Natural killer cell treated with Interleukin-12 subunit alpha and Interleukin-12 subunit beta and Interleukin-15 and Interleukin-18, amount 100 ng/mL, for 72 hours (primary cell): ENCODE data around the gene KLHL11. TPM values are rescaled to one million over a fixed set of nuclear protein-coding genes. Genes with fewer than 3 reads are reported as not detected.
A peak's percentile ranks its signal among the peaks of the same experiment; 100 is the strongest.
"Not testable (repeated sequence)": the region's sequence is repeated elsewhere in the genome, so short reads cannot be mapped to it uniquely, and the experiment has no call there.

Experiments
- ATAC-seq, 2 donors: fragments of 150-1000 bp; cut with Tn5 transposase in 1 of 2; sonication (Bioruptor Pico), chemical (Tn5 transposase) in 1 of 2; 2 replicates each; pipeline ENCODE4 v1.10.0; 2021
- DNase-seq: peaks from one replicate; pipeline ENCODE4 v3.0.0; 2022; ENCODE audit warnings: low spot score
- H3K27ac Mint-ChIP-seq, 2 donors: 1 replicate in 1 of 2; 2 replicates in 1 of 2; pipeline ENCODE4 v1.8.0; 2022; ENCODE audit warnings: mixed read lengths in 2 of 2, mild to moderate bottlenecking in 1 of 2, moderate library complexity in 1 of 2
- H3K27me3 Mint-ChIP-seq, 2 donors: 1 replicate in 1 of 2; 2 replicates in 1 of 2; pipeline ENCODE4 v1.8.0; 2022; ENCODE audit warnings: mixed read lengths in 2 of 2
- H3K36me3 Mint-ChIP-seq: one replicate; pipeline ENCODE4 v1.8.0; 2022; ENCODE audit warnings: mixed read lengths
- H3K4me1 Mint-ChIP-seq, 2 donors: 1 replicate in 1 of 2; 2 replicates in 1 of 2; pipeline ENCODE4 v1.8.0; 2022; ENCODE audit warnings: low read depth in 2 of 2, mixed read lengths in 2 of 2, mild to moderate bottlenecking in 1 of 2
- H3K4me3 Mint-ChIP-seq: one replicate; pipeline ENCODE4 v1.8.0; 2022; ENCODE audit warnings: mixed read lengths
- H3K9me3 Mint-ChIP-seq: 2 replicates; pipeline ENCODE4 v1.8.0; 2022; ENCODE audit warnings: mixed read lengths
- total RNA-seq, 2 donors: library from RNA; stranded (reverse); gene quantifications; one replicate each; pipeline ENCODE4 v1.2.3, GENCODE V29; 2022

KLHL11 gene
- total RNA-seq, 2 donors from 2014 or later, result 14.9 to 15.7 TPM

DNA sequence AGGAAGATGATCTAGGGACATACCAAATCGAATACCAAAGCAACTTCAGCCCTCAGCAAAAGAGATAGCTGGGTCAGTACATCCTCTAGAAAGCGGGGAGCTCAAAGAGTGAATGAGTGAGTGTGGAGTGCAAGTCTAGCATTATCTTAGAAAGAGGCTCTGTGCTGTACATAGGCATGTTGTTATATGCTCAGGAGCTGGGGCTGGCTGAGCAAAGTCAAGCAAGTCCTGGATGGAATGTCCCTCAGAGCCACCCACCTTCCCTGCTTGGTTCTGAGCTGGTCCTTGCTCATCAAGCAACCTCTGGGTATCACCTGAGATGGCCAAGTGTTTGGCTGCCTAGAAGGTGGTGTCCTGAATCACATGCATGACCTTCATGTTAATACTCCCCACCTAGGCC, 4.9 kb upstream of the KLHL11 start:
- Mint-ChIP-seq H3K4me3 (no peak overlapping the region), H3K36me3 (peaks cover 10% of the 10 kb centered on the region), H3K4me1 (peaks cover 3 to 4% of the 10 kb centered on the region in 2 donors), H3K27ac (no peak overlapping the region), H3K9me3 (no peaks in the 10 kb centered on the region), H3K27me3 (no peaks in the 10 kb centered on the region)
- ATAC-seq, result no peak
- no peak for DNase-seq

DNA sequence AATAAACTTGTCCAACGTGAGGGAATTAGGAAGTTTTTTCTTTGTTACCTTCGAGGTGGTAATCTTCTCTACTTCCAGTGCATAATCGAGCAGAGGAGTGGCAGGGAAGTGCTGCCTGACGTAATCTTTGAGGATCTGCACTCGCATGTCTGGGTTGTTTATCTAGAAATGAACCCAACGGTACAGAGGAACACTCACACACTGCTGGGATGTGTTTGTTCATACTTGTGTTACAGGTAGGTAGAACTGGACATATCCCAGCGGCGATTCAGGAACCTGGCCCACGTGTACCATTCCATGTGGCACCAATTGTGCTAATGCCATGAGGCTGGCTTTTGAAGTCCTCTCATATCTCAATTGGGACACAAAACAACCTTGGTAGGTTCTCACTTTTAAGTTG, 4.2 kb upstream of the KLHL11 start:
- DNase-seq (no peak), ATAC-seq (no peak)
- Mint-ChIP-seq H3K36me3 (peaks cover 10% of the 10 kb centered on the region), H3K27me3 (no peaks in the 10 kb centered on the region), H3K4me3 (no peak overlapping the region), H3K4me1 (peaks cover 3 to 4% of the 10 kb centered on the region in 2 donors), H3K9me3 (no peaks in the 10 kb centered on the region), H3K27ac (peak overlapping the region in 1 of 2 donors; percentile 58)

DNA sequence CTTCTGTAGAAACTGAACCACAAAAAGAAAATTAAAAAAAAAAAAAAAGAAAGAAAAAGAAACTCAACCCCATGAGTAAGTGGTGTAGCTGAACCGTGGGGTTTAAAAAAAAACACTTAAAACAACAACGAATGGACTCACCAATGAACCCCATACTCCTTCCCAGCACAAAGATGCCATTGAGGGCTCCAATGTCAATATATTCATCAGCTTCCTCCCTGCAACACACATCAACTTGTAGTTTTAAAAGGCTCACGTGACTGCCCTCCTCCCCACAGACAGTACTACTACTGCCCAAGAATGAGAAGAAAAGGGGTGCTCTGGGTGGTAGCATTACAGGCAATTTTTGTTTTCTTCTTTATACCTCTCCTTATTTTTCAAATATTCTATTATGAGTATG, 3.3 kb upstream of the KLHL11 start:
- DNase-seq (no peak), ATAC-seq (no peak)
- no peaks in the 10 kb centered on the region for H3K27me3 Mint-ChIP-seq
- H3K9me3 Mint-ChIP-seq, result no peaks in the 10 kb centered on the region
- H3K36me3 Mint-ChIP-seq, result peaks cover 10% of the 10 kb centered on the region
- peaks cover 3 to 4% of the 10 kb centered on the region in 2 donors for H3K4me1 Mint-ChIP-seq
- peak overlapping the region in 1 of 2 donors; percentile 58 for H3K27ac Mint-ChIP-seq
- no peak overlapping the region for H3K4me3 Mint-ChIP-seq

DNA sequence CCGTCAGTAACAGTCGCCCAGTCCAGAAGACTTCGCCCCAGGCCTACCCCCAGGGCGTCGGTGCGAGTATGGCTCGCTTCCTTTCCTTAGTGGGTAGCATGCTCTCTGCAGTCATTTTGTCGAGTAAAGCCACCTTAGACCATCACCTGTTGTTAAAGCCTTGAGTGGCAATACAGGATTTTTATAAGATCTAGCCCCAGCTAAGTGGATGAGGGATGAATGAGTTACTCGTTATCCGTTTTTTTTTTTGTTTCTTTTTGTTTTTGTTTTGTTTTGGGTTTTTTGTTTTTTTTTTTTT, 322 bp upstream of the KLHL11 start:
- ATAC-seq (no peak), DNase-seq (no peak)
- peaks cover 10% of the 10 kb centered on the region for H3K36me3 Mint-ChIP-seq
- H3K4me1 Mint-ChIP-seq, result peaks cover 9 to 12% of the 10 kb centered on the region in 2 donors
- no peak overlapping the region for H3K4me3 Mint-ChIP-seq
- H3K27ac Mint-ChIP-seq, result peak overlapping the region in 1 of 2 donors; percentile 26
- no peaks in the 10 kb centered on the region for H3K27me3 Mint-ChIP-seq
- H3K9me3 Mint-ChIP-seq, result no peaks in the 10 kb centered on the region

DNA sequence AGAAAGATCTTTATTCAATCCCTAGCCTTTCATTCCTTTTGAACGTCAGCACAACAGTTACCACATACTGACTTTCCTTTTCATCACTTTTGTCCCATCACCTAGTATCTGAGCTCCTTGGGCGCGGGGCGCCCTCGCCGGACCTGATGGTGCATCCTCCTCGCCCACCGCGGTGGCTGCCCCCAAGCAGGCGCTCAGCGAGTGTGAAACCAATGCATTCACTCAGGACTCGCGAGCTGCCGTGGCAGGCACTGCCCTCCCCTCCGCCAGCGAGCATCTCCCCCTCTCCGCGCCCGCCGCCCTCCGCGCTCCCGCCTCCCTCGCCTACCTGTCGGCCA, 756 bp downstream of the KLHL11 start:
- H3K9me3 Mint-ChIP-seq, result no peaks in the 10 kb centered on the region
- no peak overlapping the region for H3K27ac Mint-ChIP-seq
- peaks cover 10 to 16% of the 10 kb centered on the region in 2 donors for H3K4me1 Mint-ChIP-seq
- H3K4me3 Mint-ChIP-seq, result no peak overlapping the region
- ATAC-seq (no peak), DNase-seq (peak; percentile 68)
- H3K27me3 Mint-ChIP-seq, result no peaks in the 10 kb centered on the region
- peaks cover 10% of the 10 kb centered on the region for H3K36me3 Mint-ChIP-seq

DNA sequence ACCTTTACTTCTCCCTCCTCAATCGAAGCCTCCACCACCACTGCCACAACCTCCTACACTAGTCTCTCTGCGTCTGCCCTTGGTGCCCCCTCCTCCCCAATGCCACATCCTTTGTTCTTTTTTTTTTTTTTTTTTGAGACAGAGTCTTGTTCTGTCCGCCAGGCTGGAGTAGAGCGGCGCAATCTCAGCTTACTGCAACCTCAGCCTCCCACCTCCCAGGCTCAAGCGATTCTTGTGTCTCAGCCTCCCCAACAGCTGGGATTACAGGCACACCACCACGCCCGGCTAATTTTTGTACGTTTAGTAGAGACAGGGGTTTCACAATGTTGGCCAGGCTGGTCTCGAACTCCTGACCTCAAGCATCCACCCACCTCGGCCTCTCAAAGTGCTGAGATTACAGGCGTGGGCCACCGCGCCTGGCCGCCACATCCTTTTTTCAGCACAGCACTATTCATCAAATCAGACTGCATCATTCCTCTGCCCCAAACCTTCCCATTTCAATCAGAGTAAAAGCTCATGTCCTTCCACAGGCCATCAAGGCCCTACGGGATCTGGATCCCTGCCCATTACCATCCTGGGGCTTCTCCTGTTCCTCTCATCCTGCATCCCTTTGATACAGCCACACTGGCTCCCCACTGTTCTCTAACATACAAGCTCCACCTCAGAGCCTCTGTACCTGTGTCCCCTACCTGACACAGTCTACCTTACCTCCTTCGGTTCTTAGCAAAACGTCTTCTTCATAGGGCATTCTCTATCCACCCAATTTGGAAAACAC, 2.0 kb downstream of the KLHL11 start:
- H3K36me3 Mint-ChIP-seq, result peaks cover 4% of the 10 kb centered on the region
- no peak for ATAC-seq
- no peaks in the 10 kb centered on the region for H3K9me3 Mint-ChIP-seq
- peaks cover 10 to 16% of the 10 kb centered on the region in 2 donors for H3K4me1 Mint-ChIP-seq
- no peaks in the 10 kb centered on the region for H3K27me3 Mint-ChIP-seq
- no peak overlapping the region for H3K27ac Mint-ChIP-seq
- no peak for DNase-seq
- no peak overlapping the region for H3K4me3 Mint-ChIP-seq

DNA sequence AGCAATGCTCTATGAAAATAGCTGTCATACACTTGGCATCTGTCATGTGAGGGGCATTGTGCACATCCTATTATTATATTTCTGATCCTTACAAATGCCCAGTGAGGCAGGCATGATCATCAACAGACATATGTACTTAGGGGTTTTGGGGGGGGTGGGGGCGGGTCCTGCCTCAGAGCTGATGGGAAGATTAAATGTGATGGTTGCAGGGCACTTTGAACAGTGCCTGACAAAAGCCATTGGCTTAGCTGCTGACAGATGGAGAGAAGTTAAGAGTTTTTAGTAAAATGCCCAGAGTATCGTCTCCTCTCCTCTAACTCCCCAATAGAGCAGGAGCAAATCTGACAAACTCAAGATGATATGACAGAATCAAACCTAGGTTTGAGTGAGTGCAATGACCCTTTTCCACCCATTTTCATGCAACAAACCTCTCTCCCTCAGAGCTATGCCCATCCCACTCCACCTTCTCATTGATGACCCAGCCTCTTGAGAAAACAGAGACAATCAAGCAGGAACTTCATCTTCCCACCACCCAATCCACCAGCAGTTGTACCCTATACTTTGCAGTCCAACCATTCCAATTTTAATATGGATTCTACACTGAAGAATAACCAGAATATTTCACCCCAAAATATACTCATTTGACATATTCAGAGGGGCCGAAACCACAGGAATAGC, 4.8 kb downstream of the KLHL11 start:
- Mint-ChIP-seq H3K36me3 (no peaks in the 10 kb centered on the region), H3K27ac (no peak overlapping the region), H3K27me3 (no peaks in the 10 kb centered on the region), H3K9me3 (no peaks in the 10 kb centered on the region), H3K4me3 (no peak overlapping the region), H3K4me1 (peaks cover 12 to 13% of the 10 kb centered on the region in 2 donors)
- ATAC-seq (no peak), DNase-seq (no peak)

DNA sequence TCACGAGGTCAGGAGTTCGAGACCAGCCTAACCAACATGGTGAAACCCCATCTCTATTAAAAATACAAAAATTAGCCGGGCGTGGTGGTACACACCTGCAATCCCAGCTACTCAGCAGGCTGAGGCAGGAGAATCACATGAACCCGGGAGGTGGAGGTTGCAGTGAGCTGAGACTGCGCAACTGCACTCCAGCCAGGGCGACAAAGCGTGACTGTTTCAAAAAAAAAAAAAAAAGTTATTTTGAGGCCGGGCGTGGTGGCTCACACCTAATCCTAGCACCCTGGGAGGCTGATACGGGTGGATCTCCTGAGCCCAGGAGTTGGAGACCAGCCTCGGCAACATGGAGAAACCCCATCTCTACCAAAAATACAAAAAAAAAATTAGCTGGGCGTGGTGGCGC, 13.8 kb downstream of the KLHL11 start:
- not testable (repeated sequence) for H3K4me1 Mint-ChIP-seq, H3K27me3 Mint-ChIP-seq, H3K9me3 Mint-ChIP-seq, DNase-seq, H3K36me3 Mint-ChIP-seq, H3K4me3 Mint-ChIP-seq, ATAC-seq, H3K27ac Mint-ChIP-seq

DNA sequence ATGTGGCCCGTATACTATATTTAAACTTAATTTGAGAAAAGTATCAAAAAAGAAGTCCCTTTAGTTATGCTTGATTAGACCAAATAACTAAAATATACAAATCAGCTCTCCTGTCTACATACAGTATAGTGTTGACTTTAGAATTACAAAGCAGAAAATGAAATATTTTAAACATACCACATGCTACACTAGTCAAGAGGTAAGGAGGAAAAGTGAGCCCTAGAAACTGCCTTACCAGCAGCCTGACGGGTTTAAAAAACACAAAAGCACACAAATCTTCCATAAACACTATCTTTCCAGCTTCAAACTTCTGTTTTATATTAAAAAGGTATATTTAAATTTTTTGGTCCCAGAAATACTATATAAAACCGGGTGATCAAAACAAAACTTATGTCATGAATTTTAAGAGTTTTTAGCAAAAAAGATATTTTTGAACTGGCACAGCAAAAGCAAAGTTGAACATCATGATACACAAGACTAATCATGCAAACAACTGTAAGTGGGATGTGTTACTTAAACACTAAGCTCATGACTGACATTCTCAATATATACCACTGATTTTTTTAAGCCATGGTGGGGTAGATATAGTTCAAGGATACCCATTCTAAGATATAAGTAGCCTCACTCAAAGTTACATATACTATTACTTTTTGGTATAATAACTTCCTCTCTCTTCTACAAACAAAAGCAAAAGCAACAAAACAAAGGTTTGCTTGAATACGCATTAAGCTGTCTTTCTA, 15.8 kb downstream of the KLHL11 start:
- Mint-ChIP-seq H3K9me3 (no peaks in the 10 kb centered on the region), H3K4me1 (peaks cover 3 to 13% of the 10 kb centered on the region in 2 donors), H3K27ac (no peak overlapping the region), H3K36me3 (no peaks in the 10 kb centered on the region), H3K27me3 (no peaks in the 10 kb centered on the region), H3K4me3 (no peak overlapping the region)
- ATAC-seq (no peak), DNase-seq (no peak)

DNA sequence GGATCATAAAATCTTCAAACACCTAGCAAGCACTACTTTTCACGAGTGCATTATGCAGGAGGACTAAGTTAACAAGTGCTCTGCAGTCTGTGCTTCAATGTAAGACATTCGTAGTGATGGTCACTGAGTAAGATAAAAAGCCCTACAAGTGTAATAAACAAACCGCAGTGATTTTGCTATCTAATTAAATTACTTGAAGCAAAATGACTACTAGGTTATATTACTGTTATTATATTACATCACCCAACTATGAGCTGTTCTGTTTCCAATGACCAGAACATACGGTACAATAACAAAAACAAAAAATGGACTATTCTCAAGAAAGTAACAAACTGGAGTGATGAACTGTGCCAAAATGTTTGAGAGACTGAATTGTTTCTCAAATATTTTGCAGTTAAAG, 16.4 kb downstream of the KLHL11 start:
- no peak for ATAC-seq
- H3K27me3 Mint-ChIP-seq, result no peaks in the 10 kb centered on the region
- H3K4me3 Mint-ChIP-seq, result no peak overlapping the region
- no peak overlapping the region for H3K27ac Mint-ChIP-seq
- peaks cover 3 to 13% of the 10 kb centered on the region in 2 donors for H3K4me1 Mint-ChIP-seq
- no peaks in the 10 kb centered on the region for H3K9me3 Mint-ChIP-seq
- no peaks in the 10 kb centered on the region for H3K36me3 Mint-ChIP-seq
- DNase-seq, result no peak

DNA sequence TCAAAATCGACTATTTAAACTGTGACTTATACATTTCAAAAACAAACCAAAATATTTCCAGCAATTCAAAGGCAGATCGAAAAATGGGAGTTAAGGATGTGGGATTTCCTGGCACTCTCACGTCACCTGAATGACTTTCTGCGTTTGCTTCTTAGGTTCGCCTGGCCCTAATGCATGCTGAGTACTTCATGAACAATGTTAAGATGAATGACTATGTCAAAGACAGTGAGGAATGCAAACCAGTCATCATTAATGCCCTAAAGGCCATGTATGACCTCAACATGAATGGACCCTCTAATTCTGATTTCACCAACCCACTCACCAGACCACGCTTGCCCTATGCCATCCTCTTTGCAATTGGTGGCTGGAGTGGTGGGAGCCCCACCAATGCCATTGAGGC, 20.3 kb downstream of the KLHL11 start:
- ATAC-seq, result no peak
- H3K4me1 Mint-ChIP-seq, result peaks cover 3 to 10% of the 10 kb centered on the region in 2 donors
- no peaks in the 10 kb centered on the region for H3K9me3 Mint-ChIP-seq
- no peak overlapping the region for H3K4me3 Mint-ChIP-seq
- no peak for DNase-seq
- no peaks in the 10 kb centered on the region for H3K27me3 Mint-ChIP-seq
- no peak overlapping the region for H3K27ac Mint-ChIP-seq
- no peaks in the 10 kb centered on the region for H3K36me3 Mint-ChIP-seq

DNA sequence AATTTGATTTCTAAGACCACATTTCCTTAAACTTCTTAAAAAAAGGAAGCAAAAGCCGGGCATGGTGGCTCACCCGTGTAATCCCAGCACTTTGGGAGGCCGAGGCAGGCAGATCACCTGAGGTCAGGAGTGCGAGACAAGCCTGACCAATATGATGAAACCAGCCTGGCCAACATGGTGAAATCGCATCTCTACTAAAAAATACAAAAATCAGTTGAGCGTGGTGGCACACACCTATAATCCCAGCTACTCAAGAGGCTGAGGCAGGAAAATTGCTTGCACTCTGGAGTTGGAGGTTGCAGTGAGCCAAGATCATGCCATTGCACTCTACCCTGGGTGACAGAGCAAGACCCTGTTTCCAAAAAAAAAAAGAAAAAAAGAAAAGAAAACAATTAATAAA, 24.4 kb downstream of the KLHL11 start:
- H3K27me3 Mint-ChIP-seq, H3K9me3 Mint-ChIP-seq, H3K27ac Mint-ChIP-seq, ATAC-seq, DNase-seq, H3K4me1 Mint-ChIP-seq, H3K4me3 Mint-ChIP-seq, H3K36me3 Mint-ChIP-seq: not testable (repeated sequence)

DNA sequence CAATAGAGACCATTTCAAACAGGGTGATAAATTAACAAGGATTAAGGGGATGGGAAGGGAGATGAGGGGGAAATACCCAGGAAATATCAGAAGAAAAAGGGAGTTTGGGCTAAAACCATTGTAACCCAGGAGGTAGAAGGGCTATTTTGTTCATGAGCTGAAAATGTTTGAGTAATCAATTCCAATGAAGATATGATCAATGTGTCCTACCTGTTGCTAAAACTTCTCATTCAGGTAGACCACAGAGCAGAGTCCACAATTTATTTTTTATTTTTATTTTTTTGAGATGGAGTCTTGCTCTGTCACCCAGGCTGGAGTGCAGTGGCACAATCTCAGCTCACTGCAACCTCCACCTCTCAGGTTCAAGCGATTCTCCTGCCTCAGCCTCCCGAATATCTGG, 25.8 kb downstream of the KLHL11 start:
- not testable (repeated sequence) for DNase-seq, ATAC-seq, H3K4me3 Mint-ChIP-seq, H3K9me3 Mint-ChIP-seq, H3K27ac Mint-ChIP-seq, H3K27me3 Mint-ChIP-seq, H3K4me1 Mint-ChIP-seq, H3K36me3 Mint-ChIP-seq
